Left lung (tissue), 10 donors: ENCODE measurements around the gene GJE1. TPM values are rescaled to one million over a fixed set of nuclear protein-coding genes. Genes with fewer than 3 reads are reported as not detected.

Experiments used
- ATAC-seq: fragments of 200-7000 bp; cut with Tn5 transposase; one replicate; pipeline ENCODE4 v1.9.1; 2020; ENCODE audit warnings: moderate library complexity
- DNase-seq, 4 donors: peaks; one replicate each; pipeline ENCODE4 v3.0.0-alpha.2; 2013 to 2020
- H3K27ac ChIP-seq, 2 donors: fragments of 200-600 bp; sonication (generic) in 1 of 2; one replicate each; pipeline versions ENCODE4 v1.5.0 to v1.8.0; 2020 to 2021
- H3K27me3 ChIP-seq, 2 donors: fragments of 200-600 bp; sonication (generic) in 1 of 2; one replicate each; pipeline versions ENCODE4 v1.5.0 to v1.8.0; 2020 to 2021
- H3K36me3 ChIP-seq, 2 donors: fragments of 200-600 bp; sonication (generic) in 1 of 2; one replicate each; pipeline versions ENCODE4 v1.5.0 to v1.8.0; 2020 to 2021
- H3K4me1 ChIP-seq, 2 donors: fragments of 200-600 bp; one replicate each; pipeline ENCODE4 v1.8.0; 2021
- H3K4me3 ChIP-seq, 2 donors: fragments of 200-600 bp; sonication (generic) in 1 of 2; one replicate each; pipeline versions ENCODE4 v1.5.0 to v1.8.0; 2020 to 2021; ENCODE audit warnings: mild to moderate bottlenecking in 1 of 2
- H3K9me3 ChIP-seq, 2 donors: fragments of 200-600 bp; sonication (generic) in 1 of 2; one replicate each; pipeline versions ENCODE4 v1.5.0 to v1.8.0; 2020 to 2021
- intact Hi-C, 2 donors: fragments of 100-400 bp; cut with DNase I; formaldehyde crosslinking; loops; one replicate each; pipeline versions ENCODE4 v1.11.2 to v1.14.2; 2022
- polyA plus RNA-seq, 6 donors: library from polyadenylated mRNA; unstranded; fragments of 120-200 nt; gene quantifications; one replicate each; pipeline ENCODE4 v1.2.1, GENCODE V29; 2013; ENCODE audit not compliant: insufficient read length in 6 of 6
- total RNA-seq, 2 donors: library from RNA; stranded (reverse); fragmentation: NEBNext Ultra II Directional; extraction: Animal tissue kit (Norgen Biotek cat#: 25700); gene quantifications; one replicate each; pipeline ENCODE4 v1.2.1, GENCODE V29; 2021
- TF ChIP-seq, protein P1 (sequence below), 2 donors: fragments of 200-600 bp; sonication (generic) in 1 of 2; IDR thresholded peaks; one replicate each; pipeline versions ENCODE4 v1.5.0 to v1.8.0; 2021; ENCODE audit warnings: antibody characterized with exemption in 2 of 2
- donor health status: DM: no; HTN: yes; CAD: no.
- donor health status: DM: no; HTN: no; CAD: no.

The GJE1 gene
- total and polyA plus RNA-seq, 8 donors: not detected

DNA sequence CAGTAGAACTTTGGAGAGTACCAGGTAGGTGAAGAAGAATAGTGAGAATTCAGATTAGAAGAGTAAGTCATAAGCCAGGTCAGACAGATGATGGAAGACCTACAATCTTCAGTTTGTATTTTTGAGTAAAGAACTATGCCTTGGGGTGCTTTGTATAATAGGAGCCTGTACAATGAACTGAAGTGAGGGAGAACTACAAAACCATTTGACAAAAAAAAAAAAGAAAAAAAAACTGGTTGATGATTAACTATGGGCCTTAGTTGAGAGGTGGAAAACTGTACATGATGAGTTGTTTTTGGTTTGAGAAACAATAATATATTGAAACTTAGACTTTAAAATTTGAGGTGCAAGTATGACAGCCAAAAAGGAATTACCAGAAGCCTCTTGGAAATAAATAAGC lies 40.0 kb downstream of the GJE1 start:
- DNase-seq: no peak
- peaks cover 0 to 68% of the 10 kb centered on the region in 2 donors for H3K36me3 ChIP-seq
- no peak for ATAC-seq
- H3K4me3 ChIP-seq: no peak overlapping the region
- TF ChIP-seq, protein P1, sequence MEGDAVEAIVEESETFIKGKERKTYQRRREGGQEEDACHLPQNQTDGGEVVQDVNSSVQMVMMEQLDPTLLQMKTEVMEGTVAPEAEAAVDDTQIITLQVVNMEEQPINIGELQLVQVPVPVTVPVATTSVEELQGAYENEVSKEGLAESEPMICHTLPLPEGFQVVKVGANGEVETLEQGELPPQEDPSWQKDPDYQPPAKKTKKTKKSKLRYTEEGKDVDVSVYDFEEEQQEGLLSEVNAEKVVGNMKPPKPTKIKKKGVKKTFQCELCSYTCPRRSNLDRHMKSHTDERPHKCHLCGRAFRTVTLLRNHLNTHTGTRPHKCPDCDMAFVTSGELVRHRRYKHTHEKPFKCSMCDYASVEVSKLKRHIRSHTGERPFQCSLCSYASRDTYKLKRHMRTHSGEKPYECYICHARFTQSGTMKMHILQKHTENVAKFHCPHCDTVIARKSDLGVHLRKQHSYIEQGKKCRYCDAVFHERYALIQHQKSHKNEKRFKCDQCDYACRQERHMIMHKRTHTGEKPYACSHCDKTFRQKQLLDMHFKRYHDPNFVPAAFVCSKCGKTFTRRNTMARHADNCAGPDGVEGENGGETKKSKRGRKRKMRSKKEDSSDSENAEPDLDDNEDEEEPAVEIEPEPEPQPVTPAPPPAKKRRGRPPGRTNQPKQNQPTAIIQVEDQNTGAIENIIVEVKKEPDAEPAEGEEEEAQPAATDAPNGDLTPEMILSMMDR (IDR thresholded peaks at IDR 0.05): no peak
- H3K27ac ChIP-seq: no peak overlapping the region
- H3K27me3 ChIP-seq: no peaks in the 10 kb centered on the region
- no peaks in the 10 kb centered on the region for H3K4me1 ChIP-seq
- intact Hi-C loops: no loop called here
- H3K9me3 ChIP-seq: peaks cover 0 to 6% of the 10 kb centered on the region in 2 donors

DNA sequence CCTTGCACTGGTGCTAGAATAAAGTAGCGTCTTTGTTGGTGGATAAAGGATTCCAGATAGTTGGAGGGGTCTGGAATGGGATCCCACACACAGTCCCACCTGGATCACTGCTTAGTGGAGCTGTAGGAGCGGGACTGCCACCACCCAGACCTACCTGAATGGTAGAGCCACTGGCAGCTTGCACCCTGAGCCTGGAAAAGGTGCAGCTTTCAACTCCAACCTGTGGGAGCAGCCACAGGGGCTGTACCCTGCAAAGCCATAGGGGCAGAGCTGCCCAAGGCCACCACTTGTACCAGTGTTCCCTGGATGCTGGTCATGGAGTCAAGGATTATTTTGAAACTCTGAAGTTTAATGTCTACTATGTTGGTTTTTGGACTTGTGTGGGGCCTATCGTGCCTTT lies 41.3 kb downstream of the GJE1 start:
- no peak for ATAC-seq
- DNase-seq: no peak
- Histone ChIP-seq H3K9me3 (peaks cover 0 to 13% of the 10 kb centered on the region in 2 donors), H3K27ac (no peak overlapping the region), H3K36me3 (peaks cover 0 to 70% of the 10 kb centered on the region in 2 donors), H3K4me1 (no peaks in the 10 kb centered on the region), H3K4me3 (no peak overlapping the region), H3K27me3 (no peaks in the 10 kb centered on the region)
- intact Hi-C loops: no loop called here
- TF ChIP-seq, protein P1 (IDR thresholded peaks at IDR 0.05): no peak

DNA sequence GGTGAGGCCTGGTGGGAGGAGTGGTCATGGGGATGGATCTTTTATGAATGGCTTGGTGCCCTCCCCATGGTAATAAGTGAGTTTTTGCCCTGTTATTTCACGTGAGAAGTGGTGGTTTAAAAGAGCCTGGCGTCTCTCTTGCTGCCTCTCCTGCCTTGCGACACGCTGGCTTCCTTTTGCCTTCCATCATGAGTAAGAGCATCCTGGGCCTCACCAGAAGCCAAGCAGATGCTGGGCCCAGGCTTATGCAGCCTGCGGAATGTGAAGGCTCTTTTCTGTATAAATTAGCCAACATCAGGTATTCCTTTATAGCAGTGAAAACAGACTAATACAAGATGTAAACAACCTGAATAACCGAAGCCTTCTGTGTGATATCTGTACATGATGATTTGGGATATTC lies 42.0 kb downstream of the GJE1 start:
- H3K36me3 ChIP-seq: peaks cover 0 to 66% of the 10 kb centered on the region in 2 donors
- H3K4me3 ChIP-seq: no peak overlapping the region

DNA sequence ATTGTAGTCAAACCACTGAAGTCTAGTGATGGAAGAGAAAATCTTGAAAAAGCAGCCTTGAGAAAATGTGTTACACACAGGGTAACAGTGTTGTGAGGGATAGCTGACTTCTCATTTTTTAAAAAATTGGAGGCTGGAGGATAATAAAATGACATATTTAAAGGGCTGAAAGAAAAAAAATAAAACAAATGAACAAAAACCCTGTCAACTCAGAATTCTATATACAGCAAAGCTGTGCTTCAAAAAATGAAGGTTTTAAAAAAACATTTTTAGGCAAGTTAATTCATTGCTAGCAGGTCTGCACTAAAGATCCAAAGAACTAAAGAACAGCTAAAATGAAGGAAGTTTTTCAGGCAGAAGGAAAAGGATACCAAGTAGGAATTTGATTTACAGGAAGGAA lies 45.4 kb downstream of the GJE1 start:
- intact Hi-C loops: no loop called here
- Histone ChIP-seq H3K9me3 (peaks cover 0 to 13% of the 10 kb centered on the region in 2 donors), H3K4me1 (no peaks in the 10 kb centered on the region), H3K27ac (no peak overlapping the region), H3K27me3 (no peaks in the 10 kb centered on the region), H3K4me3 (no peak overlapping the region), H3K36me3 (peaks cover 0 to 32% of the 10 kb centered on the region in 2 donors)
- DNase-seq (no peak), ATAC-seq (no peak)
- TF ChIP-seq, protein P1 (IDR thresholded peaks at IDR 0.05): no peak

More for the DNA sequence above, 42.0 kb downstream of the GJE1 start:
- Histone ChIP-seq H3K27ac (no peak overlapping the region), H3K9me3 (peaks cover 0 to 13% of the 10 kb centered on the region in 2 donors), H3K27me3 (no peaks in the 10 kb centered on the region), H3K4me1 (no peaks in the 10 kb centered on the region)
- no peak for ATAC-seq
- DNase-seq: no peak
- TF ChIP-seq, protein P1 (IDR thresholded peaks at IDR 0.05): no peak
- intact Hi-C loops: no loop called here

DNA sequence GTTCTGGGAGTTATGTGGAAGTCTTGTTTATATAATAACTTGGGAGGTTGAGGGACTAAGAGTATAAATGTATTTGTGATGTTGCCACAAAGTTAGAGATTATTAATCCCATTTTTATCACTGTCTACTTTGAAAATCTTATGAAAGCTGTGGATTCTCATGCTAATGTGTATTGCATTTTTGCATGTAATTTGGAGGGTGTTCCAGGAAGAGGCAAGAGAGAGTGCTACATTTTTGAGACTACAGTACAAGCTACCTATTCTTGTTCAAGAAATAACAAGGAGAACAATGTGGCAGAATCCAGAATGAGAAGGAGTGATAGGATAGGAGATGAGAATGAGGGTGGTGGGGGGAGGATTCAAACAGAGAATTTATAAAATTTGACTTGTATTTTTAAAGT lies 49.3 kb downstream of the GJE1 start:
- TF ChIP-seq, protein P1 (IDR thresholded peaks at IDR 0.05): no peak
- Histone ChIP-seq H3K27ac (no peak overlapping the region), H3K27me3 (no peaks in the 10 kb centered on the region), H3K36me3 (peaks cover 0 to 16% of the 10 kb centered on the region in 2 donors), H3K9me3 (peaks cover 0 to 13% of the 10 kb centered on the region in 2 donors), H3K4me1 (no peaks in the 10 kb centered on the region), H3K4me3 (no peak overlapping the region)
- DNase-seq (no peak), ATAC-seq (no peak)
- intact Hi-C loops: no loop called here
